ENCODE data around the gene ATP4B. TPM values are rescaled to one million over a fixed set of nuclear protein-coding genes. Genes with fewer than 3 reads are reported as not detected.

The ATP4B gene
- total and polyA plus RNA-seq, 4 donors: not detected

DNA sequence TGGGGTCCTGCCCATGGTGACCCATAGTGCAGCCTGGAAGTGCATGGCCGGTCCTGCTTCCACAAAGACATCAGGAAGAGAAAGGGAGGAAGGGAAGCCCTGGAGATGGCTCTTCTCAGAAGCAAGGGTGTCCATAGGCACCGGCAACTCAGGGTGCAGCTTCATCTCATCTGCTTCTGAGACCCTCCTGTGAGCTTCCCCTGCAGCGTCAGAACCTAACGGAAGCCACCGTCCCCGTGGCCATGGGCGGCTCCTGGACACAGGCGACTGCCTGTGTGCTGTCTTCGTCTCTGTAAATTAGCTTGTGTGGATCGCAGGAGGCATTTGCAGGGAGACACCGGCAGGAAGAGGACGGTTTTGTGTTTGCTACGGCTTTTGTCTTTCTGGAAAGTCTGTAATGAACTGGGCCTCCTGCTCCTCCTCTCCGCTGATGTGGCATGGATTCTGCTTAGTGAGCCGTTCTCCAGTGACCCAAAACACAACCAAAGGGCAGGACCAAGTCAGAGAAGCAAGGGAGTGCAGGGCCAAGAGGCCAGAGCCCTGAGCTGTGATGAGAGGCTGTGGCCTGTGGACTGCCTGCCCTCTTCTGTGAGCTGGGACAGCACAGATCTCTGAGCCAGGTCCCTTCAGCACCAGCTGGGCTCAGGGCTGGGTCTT, 2.5 kb downstream of the ATP4B start:
- Histone ChIP-seq H3K9ac (ENCODE audit: insufficient read depth in 1 of 2, low read length in 2 of 2) (no peak overlapping the region), H3K27ac (ENCODE audit: low read depth in 1 of 2, low read length in 1 of 2) (no peak overlapping the region), H3K4me1 (ENCODE audit: control insufficient read depth in 5 of 5, insufficient read depth in 5 of 5, low read length in 5 of 5) (peaks cover 0 to 1% (median 0%) of the 10 kb centered on the region in 5 donors), H3K4me3 (no peak overlapping the region), H3K9me3 (ENCODE audit: control insufficient read depth in 4 of 4, insufficient read depth in 3 of 4, low read length in 3 of 4) (no peaks in the 10 kb centered on the region), H3K27me3 (ENCODE audit: control insufficient read depth in 3 of 3, insufficient read depth in 3 of 3, low read length in 2 of 3) (no peaks in the 10 kb centered on the region), H3K36me3 (ENCODE audit: control insufficient read depth in 4 of 4, insufficient read depth in 4 of 4, low read length in 4 of 4) (no peaks in the 10 kb centered on the region)
- ATAC-seq (ENCODE audit: insufficient read depth, low FRiP score) (no peak), DNase-seq (peak in 1 of 3 donors; percentile 4)
- WGBS, 2 donors: 87 to 91% methylated on average over 15 of the region's 15 CpGs
- TF ChIP-seq, protein P1, sequence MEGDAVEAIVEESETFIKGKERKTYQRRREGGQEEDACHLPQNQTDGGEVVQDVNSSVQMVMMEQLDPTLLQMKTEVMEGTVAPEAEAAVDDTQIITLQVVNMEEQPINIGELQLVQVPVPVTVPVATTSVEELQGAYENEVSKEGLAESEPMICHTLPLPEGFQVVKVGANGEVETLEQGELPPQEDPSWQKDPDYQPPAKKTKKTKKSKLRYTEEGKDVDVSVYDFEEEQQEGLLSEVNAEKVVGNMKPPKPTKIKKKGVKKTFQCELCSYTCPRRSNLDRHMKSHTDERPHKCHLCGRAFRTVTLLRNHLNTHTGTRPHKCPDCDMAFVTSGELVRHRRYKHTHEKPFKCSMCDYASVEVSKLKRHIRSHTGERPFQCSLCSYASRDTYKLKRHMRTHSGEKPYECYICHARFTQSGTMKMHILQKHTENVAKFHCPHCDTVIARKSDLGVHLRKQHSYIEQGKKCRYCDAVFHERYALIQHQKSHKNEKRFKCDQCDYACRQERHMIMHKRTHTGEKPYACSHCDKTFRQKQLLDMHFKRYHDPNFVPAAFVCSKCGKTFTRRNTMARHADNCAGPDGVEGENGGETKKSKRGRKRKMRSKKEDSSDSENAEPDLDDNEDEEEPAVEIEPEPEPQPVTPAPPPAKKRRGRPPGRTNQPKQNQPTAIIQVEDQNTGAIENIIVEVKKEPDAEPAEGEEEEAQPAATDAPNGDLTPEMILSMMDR (IDR thresholded peaks at IDR 0.05; ENCODE audit: control extremely low read depth, extremely low read depth): no peak

DNA sequence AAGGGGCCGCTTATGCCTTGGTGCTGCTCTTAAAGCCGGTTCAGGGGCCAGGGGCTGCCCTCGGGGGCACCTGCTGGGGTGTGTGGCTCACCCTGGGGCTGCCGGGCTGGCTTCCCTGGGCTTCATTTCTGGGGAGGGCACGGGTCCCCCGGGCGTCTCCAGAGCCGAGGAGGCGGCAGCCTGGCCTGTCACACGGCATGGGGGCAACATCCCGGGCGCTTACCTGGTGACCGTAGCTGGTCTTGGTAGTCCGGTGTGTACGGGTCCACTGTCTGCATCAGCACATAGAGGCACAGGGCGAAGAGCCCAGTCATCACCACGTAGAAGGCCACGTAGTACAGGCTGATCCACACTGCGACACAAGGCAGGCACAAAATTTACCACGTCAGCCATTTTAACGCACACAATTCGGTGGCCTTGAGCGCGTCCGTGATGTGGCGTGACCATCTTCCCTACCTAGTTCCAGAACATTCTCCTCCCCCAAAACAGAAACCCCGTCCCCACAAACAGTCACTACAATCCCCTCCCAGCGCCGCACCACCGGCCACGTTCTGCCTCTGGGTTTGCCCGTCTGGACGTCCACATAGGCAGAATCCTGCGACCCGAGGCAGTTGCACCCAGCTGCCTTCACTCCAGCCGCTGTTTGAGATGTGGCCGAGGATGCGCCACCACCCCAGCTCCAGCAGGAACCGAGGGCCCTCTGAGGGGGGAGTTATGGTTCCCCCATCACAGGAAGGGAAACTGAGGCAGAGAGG, 3.2 kb downstream of the ATP4B start:
- TF ChIP-seq, protein P1 (IDR thresholded peaks at IDR 0.05; ENCODE audit: control extremely low read depth, extremely low read depth): no peak
- DNase-seq: peak in 1 of 3 donors; percentile 8
- no peak overlapping the region for H3K9ac ChIP-seq (ENCODE audit: insufficient read depth in 1 of 2, low read length in 2 of 2)
- no peak for ATAC-seq (ENCODE audit: insufficient read depth, low FRiP score)
- no peaks in the 10 kb centered on the region for H3K9me3 ChIP-seq (ENCODE audit: control insufficient read depth in 4 of 4, insufficient read depth in 3 of 4, low read length in 3 of 4)
- peaks cover 0 to 8% (median 0%) of the 10 kb centered on the region in 5 donors for H3K4me1 ChIP-seq (ENCODE audit: control insufficient read depth in 5 of 5, insufficient read depth in 5 of 5, low read length in 5 of 5)
- no peaks in the 10 kb centered on the region for H3K36me3 ChIP-seq (ENCODE audit: control insufficient read depth in 4 of 4, insufficient read depth in 4 of 4, low read length in 4 of 4)
- H3K4me3 ChIP-seq: no peak overlapping the region
- WGBS, 2 donors: 92 to 93% methylated on average over 39 of the region's 39 CpGs
- H3K27me3 ChIP-seq (ENCODE audit: control insufficient read depth in 3 of 3, insufficient read depth in 3 of 3, low read length in 2 of 3): no peaks in the 10 kb centered on the region
- no peak overlapping the region for H3K27ac ChIP-seq (ENCODE audit: low read depth in 1 of 2, low read length in 1 of 2)

DNA sequence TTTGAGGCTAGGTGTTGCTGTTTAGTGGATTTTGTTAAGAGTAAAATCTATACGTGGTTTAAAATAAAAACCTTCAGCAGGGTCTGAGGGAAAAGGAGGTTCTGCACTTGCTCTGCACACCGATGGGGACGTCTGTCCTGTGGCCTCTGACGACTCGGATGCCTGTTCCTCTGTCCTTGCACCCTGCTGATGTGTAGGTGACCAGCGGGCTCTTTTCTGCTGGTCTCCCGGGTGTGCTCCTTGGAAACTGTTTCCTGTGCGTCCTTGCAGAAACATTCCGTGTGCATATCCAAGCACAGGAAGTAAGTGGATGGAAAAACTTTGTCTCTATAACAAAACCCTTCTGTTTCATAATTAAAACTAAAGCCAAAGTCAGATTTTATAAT, 3.8 kb downstream of the ATP4B start:
- TF ChIP-seq, protein P1 (IDR thresholded peaks at IDR 0.05; ENCODE audit: control extremely low read depth, extremely low read depth): no peak
- no peak for ATAC-seq (ENCODE audit: insufficient read depth, low FRiP score)
- no peaks in the 10 kb centered on the region for H3K9me3 ChIP-seq (ENCODE audit: control insufficient read depth in 4 of 4, insufficient read depth in 3 of 4, low read length in 3 of 4)
- no peak overlapping the region for H3K9ac ChIP-seq (ENCODE audit: insufficient read depth in 1 of 2, low read length in 2 of 2)
- H3K27me3 ChIP-seq (ENCODE audit: control insufficient read depth in 3 of 3, insufficient read depth in 3 of 3, low read length in 2 of 3): no peaks in the 10 kb centered on the region
- H3K36me3 ChIP-seq (ENCODE audit: control insufficient read depth in 4 of 4, insufficient read depth in 4 of 4, low read length in 4 of 4): no peaks in the 10 kb centered on the region
- H3K27ac ChIP-seq (ENCODE audit: low read depth in 1 of 2, low read length in 1 of 2): no peak overlapping the region
- peak in 1 of 3 donors; percentile 8 for DNase-seq
- WGBS, 2 donors: 64 to 74% methylated on average over 9 of the region's 9 CpGs
- H3K4me3 ChIP-seq: no peak overlapping the region
- peaks cover 0 to 9% (median 0%) of the 10 kb centered on the region in 5 donors for H3K4me1 ChIP-seq (ENCODE audit: control insufficient read depth in 5 of 5, insufficient read depth in 5 of 5, low read length in 5 of 5)

Measured in lung (tissue), 12 donors.